HG02852 (cell line): ENCODE measurements around the gene SHPK.
"Not testable (repeated sequence)": the region's sequence is repeated elsewhere in the genome, so short reads cannot be mapped to it uniquely, and the experiment has no call there.

Experiments used
- ATAC-seq: cut with Tn5 transposase; IDR thresholded peaks from one replicate; pipeline ENCODE4 v1.9.1; 2021; ENCODE audit warnings: mild to moderate bottlenecking, moderate library complexity; ENCODE audit not compliant: unreplicated experiment

Gene SHPK

DNA sequence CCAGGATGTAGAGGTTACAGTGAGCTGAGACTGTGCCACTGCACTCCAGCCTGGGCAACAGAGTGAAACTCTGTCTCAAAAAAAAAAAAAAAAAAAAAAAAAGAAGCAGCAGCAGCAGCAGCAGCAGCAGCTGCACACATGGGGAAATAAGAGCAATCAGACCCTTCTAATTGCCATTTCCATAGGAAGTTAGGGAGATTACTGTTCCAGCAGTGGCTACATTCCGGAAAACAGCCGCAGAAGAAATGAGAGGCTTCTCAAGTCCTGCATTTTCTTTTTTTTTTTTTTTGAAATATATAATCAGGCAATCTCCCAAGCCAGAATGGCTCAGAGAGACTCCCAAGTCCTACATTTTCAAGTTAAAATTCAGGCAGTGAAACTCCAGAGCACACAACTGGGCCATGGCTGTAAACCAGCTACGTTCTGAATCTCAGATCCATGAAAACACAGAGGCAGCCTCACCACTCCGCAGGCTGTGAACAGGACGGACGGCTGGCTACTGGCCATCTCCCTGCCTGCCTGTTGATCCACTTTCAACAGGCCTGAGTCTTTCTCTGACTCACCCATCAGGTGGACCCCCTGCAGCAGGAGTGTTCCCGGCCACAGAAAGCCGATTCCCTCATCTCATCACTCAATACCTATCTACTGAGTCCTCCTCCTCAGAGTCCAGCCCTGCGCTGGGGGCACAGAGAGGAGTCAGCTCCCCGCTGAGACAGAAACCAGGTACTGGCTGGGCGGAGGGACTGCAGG is 41.8 kb downstream of the SHPK start:
- no peak for ATAC-seq

DNA sequence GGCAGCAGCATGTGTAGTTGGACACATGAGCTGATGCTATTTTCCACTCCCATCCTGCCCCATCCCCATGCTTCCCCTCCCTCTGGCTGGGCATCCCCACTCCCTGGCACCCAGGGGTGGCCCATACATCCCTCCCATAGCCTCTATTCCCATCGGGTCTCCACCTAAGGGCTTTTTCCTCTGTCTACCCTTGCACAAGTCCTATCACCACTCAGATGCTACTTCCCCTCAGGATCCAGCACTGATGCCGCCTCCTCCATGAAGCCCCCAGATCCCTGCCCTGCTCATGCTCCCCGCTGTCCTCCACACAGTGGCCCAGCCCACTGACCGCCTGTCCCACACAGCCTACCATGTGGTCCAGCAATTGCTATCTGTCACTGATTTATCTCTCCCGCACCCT is 42.7 kb downstream of the SHPK start:
- no peak for ATAC-seq

DNA sequence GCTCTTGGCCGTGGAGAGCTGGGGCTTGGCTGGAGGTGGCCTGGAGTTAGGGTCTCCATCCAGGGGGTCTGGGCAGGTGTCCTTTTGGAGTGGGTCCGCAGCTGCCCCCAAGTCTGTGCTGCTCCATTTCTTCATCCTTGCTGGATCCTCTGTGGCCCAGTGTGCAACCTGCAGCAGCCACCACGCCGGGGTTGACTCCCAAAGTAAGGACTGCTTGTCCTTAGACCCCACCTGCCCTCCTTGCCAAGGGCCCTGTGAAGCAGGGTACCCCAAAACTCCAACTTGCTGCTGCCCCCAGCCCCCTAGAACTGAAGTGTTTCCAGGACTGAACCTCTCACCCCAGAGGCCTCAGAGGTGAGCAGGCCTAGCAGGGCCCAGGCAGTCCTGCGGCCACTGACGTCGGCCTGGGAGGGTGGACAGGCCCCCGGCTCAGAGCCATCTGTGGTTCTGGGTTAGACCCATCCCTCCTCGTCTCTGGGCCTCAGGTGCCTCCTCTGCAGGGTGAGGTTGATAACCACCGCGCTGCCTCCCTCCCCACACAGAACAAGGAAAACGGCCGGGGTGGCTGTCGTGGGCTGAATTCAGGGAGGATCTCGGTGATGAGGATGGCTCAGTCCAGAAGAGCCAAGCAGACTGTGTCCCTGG is 43.7 kb downstream of the SHPK start:
- ATAC-seq = no peak

DNA sequence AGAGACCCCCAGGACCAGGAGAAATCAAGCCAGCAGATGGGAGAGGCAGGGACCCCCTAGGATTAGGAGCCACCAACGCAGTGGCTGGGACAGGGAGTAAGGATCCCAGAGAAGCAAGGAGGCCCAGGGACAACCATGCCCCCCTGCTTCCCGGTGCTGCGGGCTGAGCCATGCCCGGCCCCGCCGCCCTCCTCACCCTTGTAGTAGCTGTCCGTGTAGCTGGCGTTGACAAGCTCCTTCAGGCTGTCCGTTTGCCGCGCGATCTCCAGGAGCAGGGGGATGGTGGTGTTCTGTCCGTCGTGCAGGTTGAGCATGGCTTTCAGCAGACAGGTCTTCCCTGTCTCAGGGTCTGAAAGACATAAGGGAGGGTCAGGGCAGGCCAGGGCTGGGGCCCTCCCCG is 45.3 kb downstream of the SHPK start:
- no peak for ATAC-seq

DNA sequence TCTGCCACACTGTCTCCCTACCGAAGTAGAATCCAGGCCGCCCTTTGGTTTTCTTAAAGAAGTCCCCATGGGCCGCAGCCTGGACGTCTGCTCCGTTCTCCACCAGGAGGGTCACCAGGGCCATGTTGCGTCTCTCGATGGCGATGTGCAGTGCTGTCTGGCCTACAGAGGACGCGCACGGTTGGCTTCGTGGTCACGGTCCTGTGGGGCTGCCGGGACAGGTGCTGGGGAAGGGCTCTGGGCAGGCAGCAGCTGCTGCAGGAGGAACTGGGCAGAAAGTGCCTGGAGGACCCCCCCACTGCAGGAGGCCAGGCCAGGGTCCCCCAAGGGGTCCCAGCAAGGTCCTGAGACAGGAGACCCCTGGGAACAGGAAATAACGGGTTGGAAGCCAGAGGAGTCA is 45.8 kb downstream of the SHPK start:
- ATAC-seq = no peak

DNA sequence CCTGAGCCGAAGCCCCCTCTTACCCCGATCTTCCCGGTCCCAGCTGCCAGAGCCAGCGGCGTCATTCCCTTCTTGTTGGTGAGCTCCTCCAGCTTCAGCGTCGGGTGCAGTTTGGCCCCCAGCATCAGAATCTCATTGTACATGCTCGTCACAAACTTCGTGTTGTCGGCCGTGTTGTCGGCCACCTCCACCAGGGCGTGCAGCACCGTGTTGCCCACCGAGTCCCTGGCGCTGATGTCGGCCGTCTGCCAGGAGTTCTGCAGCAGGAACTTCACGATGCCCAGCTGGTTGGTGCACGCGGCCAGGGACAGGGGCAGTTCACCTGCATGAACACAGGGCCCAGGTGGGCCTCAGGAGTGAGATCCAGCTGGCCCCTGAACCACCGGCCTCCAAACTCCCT is 46.3 kb downstream of the SHPK start:
- ATAC-seq = no peak

DNA sequence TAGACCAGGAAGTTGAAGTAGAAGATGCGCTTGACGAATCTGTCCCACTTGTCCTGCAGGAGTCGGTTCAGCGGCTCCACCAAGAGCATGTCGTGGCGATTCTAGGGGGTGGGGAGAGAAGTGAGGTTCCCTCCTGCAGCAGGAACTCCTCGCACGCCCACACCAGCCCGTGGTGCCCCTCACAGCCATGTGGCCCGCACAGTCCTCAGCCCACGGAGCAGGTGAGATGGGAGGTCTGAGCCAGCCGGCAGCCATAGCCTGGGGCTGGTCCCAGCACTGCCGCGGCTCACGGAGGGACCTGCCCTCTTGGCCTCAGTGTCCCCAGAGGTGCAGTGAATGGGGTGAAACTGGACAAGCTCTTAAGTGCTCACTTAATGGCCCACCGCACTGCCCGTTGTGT is 50.2 kb downstream of the SHPK start:
- no peak for ATAC-seq

DNA sequence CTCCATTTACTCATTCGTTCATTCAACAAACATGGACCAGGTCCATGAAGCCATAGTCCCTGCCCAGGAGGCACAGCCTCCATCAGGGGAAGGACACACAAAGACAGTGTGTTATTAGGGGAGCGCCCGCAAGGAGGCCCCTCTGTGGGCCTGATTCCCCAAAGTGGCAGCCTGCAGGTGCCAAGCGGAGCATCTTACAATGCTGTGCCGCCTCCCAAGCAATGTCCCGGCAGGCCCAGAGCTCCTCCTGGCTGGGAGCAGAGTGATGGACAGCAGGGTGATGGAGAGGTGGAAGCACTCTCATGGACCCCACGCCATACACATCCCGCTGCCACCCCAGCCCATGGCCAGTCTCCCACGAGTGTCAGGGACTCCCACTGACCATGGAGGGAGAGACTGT is 52.6 kb downstream of the SHPK start:
- no peak for ATAC-seq

DNA sequence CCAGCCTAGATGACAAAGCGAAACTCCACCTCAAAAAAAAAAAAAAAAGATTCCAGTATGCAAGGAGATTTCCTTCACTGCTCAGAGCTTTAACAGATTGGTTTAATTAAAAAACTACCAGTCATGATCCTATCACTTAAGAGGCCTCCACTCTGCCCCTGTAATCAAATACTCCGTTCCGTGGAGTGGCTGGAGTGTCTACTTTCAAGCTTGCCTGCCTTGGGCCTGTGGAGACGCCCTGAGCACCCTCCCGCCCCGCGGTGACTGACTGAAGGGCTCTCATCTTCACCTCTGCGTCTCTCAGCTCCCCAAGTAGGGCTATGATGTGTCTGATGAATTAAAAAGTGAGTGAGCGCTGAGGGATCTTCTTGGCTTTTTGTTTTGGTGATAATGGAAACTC is 53.1 kb downstream of the SHPK start:
- no peak for ATAC-seq

DNA sequence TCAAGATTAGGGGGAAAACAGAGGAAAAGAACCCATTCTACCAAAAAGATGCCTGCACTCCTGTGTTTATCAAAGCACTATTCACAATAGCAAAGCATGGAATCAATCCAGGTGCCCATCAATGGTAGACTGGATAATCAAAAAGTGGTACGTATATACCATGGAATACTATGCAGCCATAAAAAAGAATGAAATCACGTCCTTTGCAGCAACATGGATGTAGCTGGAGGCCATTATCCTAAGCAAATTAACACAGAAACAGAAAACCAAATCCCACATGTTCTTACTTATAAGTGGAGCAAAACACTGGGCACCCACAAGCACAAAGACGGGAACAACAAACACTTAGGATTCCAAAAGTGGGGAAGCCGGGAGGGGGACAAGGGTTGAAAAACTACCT is 57.4 kb downstream of the SHPK start:
- not testable (repeated sequence) for ATAC-seq

DNA sequence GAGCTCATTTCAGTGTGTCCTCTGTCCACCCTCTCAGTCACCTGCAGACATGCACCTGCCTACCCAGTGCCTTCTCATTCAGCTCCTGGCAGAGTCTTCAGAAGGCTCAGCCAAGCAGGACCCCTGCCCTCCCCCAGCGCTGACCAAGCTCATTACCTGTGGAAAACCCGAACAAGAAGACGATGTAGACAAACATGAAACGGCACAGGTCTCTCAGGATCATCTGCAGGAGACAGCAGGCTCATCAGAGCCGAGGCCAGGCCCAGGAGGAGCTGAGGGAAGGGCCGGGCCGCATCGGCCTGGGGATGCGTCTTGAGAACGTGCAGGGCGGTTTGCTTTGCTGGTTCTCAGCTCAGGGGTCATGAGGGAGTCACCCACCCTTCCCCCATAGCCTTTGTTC is 59.1 kb downstream of the SHPK start:
- ATAC-seq = no peak

DNA sequence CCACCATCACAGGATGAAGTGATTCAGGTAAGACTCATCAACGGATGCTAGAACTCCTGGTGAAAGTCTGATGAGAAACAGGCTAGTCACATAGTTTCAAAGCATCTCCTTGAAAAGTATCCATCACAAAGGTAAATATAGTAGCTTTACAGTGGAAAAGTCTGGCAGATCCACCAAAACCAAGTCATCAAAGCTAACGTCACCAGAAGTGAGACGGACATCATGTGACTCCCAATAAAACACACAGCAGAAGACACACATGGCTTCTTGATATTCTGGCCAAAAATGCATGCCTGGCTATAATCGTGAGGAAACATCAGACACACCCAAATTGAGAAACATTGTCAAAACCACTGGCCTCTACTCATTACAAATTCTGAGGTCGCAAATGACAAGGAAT is 60.5 kb downstream of the SHPK start:
- ATAC-seq = no peak

DNA sequence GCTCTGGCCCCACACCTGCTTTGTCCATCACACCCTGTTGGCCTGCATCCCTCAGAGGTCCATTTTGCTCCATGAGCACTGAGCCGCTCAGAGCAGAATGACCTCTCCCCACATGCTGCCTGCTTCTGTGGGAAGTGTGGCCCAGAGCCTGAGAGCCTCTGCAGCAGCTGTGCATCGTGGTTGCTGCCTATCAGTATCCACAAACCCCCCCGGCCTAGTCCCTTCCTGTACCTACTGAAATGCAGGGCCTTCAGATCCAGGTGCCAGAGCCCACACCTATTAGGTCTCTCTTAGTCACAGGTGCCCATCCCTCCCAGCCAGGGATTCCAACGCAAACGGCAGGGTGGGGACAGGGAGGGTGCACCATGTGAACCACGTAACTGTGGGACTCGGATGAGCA is 61.8 kb downstream of the SHPK start:
- no peak for ATAC-seq

DNA sequence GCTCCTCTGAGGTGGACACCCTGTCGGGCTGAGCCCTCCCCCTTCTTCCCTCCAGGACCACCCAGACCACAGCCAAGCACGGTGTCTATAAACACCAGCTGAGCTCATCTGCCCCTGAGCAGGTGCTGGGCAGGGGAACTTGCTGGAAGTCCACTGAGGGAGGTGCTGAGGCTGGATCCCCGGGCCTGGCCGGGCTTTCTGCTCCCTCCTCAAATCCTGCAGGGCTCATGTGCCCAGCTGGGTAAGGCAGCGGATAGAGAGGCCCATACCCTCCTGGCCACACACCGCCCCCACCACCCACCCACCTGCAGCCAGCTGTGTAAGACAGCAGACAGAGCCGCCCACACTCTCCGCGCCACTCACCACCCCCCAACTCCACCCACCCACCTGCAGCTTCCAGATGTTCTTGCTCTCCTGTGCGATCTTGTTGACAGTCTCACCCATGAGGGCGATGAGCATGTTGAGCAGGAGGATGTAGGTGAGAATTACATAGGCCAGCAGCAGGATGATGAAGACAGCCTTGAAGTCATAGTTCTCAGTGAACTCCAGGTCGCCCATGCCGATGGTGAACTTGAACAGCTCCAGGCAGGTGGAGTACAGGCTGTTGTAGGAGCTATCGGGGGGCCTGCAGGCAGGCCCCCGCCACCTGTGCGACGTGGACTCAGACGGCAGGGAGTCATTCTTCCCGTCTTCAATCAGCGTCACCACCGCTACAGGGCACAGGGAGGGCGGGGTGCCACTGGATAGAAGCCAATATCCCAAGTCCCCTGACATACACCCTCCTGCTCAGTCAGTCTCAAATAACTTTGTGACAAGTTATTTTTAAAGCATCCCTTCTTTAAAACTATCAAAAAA is 62.6 kb downstream of the SHPK start:
- ATAC-seq = no peak

DNA sequence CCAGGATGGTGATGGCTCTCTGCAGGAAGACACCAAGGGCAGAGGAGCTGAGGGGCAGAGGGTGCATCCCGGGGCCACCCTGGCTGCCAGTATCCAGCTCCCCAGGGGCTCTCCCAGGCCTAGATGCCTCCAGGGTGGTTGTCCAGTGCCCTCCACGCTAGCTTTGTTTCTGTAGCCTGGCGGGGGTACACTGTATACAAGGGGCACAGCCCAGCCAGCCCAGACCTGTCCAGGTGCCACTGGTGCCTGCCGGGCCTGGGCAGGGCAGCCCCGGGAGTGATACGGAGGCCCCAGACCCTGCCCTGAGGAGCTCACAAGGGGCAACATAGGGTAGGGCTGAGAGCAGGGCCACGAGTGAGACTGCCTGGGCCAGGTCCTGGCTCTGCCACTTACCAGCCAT is 63.8 kb downstream of the SHPK start:
- ATAC-seq = no peak

DNA sequence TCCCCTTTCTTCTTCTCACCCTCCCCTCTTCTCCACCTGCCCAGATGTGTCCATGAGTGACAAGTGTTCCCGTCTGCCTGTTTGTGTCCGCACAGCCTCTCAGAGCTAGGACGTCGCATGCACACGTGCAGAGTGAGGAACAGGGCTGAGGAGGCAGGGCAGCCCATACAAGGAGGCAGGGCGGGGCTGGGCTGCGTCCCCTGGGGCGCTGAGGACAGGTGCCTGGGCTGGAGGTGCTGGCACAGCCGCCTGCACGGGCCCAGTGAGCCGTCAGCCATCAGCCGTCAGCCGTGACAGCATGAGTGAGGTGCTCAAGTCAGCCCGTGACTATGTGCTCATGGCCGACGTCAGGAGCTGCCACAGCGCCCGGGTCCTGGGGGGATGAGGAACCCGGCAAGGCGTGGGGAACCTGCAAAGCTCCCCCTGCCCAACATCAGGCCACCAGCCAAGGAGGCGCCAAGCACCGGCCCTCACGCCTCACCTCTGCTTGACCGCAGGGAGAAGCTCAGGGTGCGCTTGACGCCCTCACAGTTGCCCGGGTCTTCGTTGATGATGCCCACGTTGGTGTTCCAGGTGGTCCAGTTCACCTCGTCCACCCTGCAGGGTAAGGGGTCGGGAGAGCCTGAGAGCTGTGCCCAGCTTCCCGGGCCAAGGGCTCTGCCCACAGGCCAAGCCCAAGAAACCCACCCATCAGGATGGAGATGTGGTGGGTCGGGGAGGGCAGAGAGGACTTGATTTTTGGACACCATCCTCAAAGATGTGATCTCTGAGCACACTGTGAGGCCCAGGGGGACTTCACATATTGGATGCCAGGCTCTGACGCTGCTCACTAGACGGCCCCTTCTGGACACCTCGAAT is 64.8 kb downstream of the SHPK start:
- no peak for ATAC-seq

DNA sequence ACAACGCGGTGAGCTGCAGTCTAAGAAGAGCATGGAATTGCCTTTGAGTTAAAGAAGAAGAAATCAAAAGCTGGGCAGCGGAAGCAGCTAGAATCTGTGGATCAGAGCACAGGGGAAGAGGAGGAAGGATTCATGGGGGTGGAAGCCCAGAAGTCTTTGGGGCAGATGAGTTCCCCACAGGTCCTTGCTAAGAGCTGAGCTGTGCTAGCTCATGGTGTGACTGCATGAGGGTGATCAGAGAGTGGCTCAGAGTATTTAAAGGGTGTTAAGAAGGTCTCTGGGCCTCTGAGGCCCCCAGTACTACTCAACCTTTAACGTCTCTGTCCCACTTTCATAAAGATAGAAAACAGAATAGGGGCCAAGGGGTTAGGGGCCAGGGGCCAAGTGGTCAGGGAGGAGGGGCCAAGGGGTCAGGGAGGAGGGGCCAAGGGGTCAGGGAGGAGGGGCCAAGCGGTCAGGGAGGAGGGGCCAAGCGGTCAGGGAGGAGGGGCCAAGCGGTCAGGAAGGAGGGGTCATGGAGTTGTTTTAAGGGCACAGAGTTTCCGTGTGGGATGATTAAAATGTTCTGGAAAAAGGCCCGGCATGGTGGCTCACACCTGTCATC is 66.4 kb downstream of the SHPK start:
- no peak for ATAC-seq

DNA sequence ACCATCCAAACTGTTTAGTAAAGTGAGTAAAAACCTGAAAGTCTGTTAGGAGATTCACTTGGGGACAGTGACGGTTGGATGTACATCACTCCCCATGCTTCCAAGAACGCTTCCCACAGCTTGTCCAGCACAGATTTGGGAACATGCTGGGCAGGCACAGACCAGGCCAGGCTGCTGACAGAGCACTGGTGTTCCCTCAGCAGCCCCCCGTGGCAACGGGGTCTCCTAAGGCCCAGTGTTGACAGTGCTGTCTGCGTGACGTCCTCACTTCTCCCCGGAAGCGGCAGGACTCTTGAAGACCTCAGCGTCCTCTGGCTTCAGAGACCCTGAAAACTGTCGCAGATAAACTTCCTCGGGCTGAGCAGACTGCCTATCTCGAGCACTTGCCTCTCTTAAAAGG is 69.5 kb downstream of the SHPK start:
- ATAC-seq = no peak

DNA sequence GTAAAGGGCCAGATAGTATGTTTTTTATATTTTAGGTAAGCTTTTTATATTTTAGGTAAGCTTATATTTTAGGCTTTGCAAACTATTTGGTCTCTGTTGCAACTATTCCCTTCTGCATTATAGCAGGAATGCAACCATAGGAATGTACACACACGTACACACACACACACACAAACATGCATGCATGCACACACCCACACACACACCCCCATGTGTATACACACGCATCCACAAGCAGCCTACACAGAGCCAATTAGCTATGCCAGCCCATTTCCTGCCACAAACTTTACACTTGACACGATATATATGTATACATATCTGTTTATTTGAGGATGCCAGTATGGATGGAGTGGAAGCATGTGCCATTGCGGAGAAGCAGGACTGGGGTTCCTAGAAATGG is 70.9 kb downstream of the SHPK start:
- no peak for ATAC-seq

DNA sequence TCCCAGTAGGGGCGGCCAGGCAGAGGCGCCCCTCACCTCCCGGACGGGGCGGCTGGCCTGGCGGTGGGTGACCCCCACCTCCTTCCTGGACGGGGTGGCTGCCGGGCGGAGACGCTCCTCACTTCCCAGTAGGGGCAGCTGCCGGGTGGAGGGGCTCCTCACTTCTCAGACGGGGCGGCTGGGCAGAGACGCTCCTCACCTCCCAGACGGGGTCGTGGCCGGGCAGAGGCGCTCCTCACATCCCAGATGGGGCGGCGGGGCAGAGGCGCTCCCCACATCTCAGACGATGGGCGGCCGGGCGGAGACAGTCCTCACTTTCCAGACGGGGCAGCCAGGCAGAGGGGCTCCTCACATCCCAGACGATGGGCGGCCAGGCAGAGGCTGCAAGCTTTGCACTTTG is 71.8 kb downstream of the SHPK start:
- not testable (repeated sequence) for ATAC-seq

DNA sequence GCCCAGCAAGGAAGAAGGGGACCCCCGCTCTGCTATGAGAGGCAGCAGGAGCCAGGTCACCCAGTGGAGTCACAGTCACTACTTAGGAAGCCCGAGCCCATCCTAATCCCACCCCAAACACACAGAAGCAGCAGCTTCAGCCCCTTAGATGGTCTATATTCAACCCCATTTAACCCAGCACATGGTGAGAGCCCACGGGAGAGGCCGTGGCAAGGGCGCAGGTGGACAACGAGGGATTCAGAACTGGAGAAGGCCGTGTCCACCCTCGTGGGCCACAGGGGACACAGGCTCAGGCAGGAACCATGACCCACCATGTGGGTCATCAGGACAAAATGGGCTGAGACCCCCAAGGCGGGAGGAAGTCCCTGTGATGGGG is 76.8 kb downstream of the SHPK start:
- no peak for ATAC-seq
